Measurements from ENCODE around the gene MAPK11. TPM values are rescaled to one million over a fixed set of nuclear protein-coding genes. Genes with fewer than 3 reads are reported as not detected.

MAPK11 gene
- total RNA-seq, 2 experiments from 2014 or later, result 5.9 to 6.2 TPM

GRCh38 chr22:50218153-50218995, 51.8 kb downstream of the MAPK11 start:
- CTCF ChIA-PET, result no interaction called here
- intact Hi-C loops (cut with micrococcal nuclease), result no loop called here
- ATAC-seq, result no peak

GRCh38 chr22:50217543-50218152, 52.5 kb downstream of the MAPK11 start:
- Mint-ChIP-seq H3K27ac (no peak overlapping the region), H3K27me3 (no peaks in the 10 kb centered on the region), H3K36me3 (ENCODE audit: low read depth) (peaks cover 31% of the 10 kb centered on the region), H3K4me1 (ENCODE audit: low read depth) (no peaks in the 10 kb centered on the region), H3K4me3 (no peak overlapping the region), H3K9me3 (no peaks in the 10 kb centered on the region)
- ChIA-PET POLR2A (interaction anchor here (0.8 kb wide), 1 partner anchor 26 kb away, joined by 3 read pairs; no protein-coding TSS in a partner anchor), CTCF (no interaction called here)
- DNase-seq, result no peak
- intact Hi-C loops (cut with micrococcal nuclease), result no loop called here
- ATAC-seq, result no peak
- TF ChIP-seq CTCF (IDR thresholded peaks at IDR 0.05), result no peak

More at GRCh38 chr22:50218153-50218995, 51.8 kb downstream of the MAPK11 start:
- Mint-ChIP-seq H3K9me3 (no peaks in the 10 kb centered on the region), H3K27me3 (no peaks in the 10 kb centered on the region), H3K36me3 (ENCODE audit: low read depth) (peaks cover 34% of the 10 kb centered on the region), H3K27ac (no peak overlapping the region), H3K4me1 (ENCODE audit: low read depth) (no peaks in the 10 kb centered on the region), H3K4me3 (no peak overlapping the region)
- no peak for TF ChIP-seq CTCF (IDR thresholded peaks at IDR 0.05)
- no peak for DNase-seq
- POLR2A ChIA-PET, result interaction anchor here (1.5 kb wide), 1 partner anchor 17 kb away, joined by 5 read pairs; the partner anchor contains the start of gene SELENOO

GRCh38 chr22:50216684-50217520, 53.3 kb downstream of the MAPK11 start:
- no peak for DNase-seq
- intact Hi-C loops (cut with micrococcal nuclease), result no loop called here
- POLR2A ChIA-PET, result interaction anchor here (0.8 to 1.3 kb wide), 2 partner anchors 26 to 27 kb away, joined by 3 read pairs; partner anchors contain the start of gene TUBGCP6
- H3K27ac Mint-ChIP-seq, result no peak overlapping the region
- CTCF ChIA-PET, result no interaction called here
- TF ChIP-seq CTCF (IDR thresholded peaks at IDR 0.05), result no peak
- no peak for ATAC-seq
- H3K4me3 Mint-ChIP-seq, result no peak overlapping the region
- no peaks in the 10 kb centered on the region for H3K27me3 Mint-ChIP-seq
- peaks cover 33% of the 10 kb centered on the region for H3K36me3 Mint-ChIP-seq (ENCODE audit: low read depth)
- no peaks in the 10 kb centered on the region for H3K4me1 Mint-ChIP-seq (ENCODE audit: low read depth)
- H3K9me3 Mint-ChIP-seq, result no peaks in the 10 kb centered on the region

GRCh38 chr22:50216055-50216683, 54.0 kb downstream of the MAPK11 start:
- no peaks in the 10 kb centered on the region for H3K27me3 Mint-ChIP-seq
- ChIA-PET CTCF (no interaction called here), POLR2A (interaction anchor here (0.6 to 1.3 kb wide), 2 partner anchors 28 to 468 kb away, joined by 3 read pairs; partner anchors contain the start of gene TUBGCP6)

More at GRCh38 chr22:50216055-50216683, 54.0 kb downstream of the MAPK11 start:
- Mint-ChIP-seq H3K4me3 (no peak overlapping the region), H3K9me3 (no peaks in the 10 kb centered on the region), H3K4me1 (ENCODE audit: low read depth) (no peaks in the 10 kb centered on the region), H3K36me3 (ENCODE audit: low read depth) (peaks cover 34% of the 10 kb centered on the region), H3K27ac (no peak overlapping the region)
- no peak for TF ChIP-seq CTCF (IDR thresholded peaks at IDR 0.05)
- no peak for DNase-seq
- intact Hi-C loops (cut with micrococcal nuclease), result no loop called here
- no peak for ATAC-seq
